Endodermal cell (in vitro differentiated cells): ENCODE results near the gene TMEM254. TPM values are rescaled to one million over a fixed set of nuclear protein-coding genes. Genes with fewer than 3 reads are reported as not detected.
"Not testable (repeated sequence)": the region's sequence is repeated elsewhere in the genome, so short reads cannot be mapped to it uniquely, and the experiment has no call there.

Experiments used
- DNase-seq: peaks from one replicate; pipeline ENCODE4 v3.0.0-alpha.2; 2017
- H3K27ac ChIP-seq: 2 replicates; pipeline ENCODE4 v1.5.1; 2013; ENCODE audit warnings: mild to moderate bottlenecking, low read depth, low read length, moderate library complexity
- H3K27me3 ChIP-seq: 2 replicates; pipeline ENCODE4 v1.6.1; 2013; ENCODE audit warnings: mild to moderate bottlenecking, low read length, moderate library complexity; ENCODE audit not compliant: insufficient read depth, control insufficient read depth, poor library complexity, severe bottlenecking
- H3K36me3 ChIP-seq: 2 replicates; pipeline ENCODE4 v1.7.0; 2013; ENCODE audit warnings: mild to moderate bottlenecking, low read length, moderate library complexity; ENCODE audit not compliant: control insufficient read depth, insufficient read depth
- H3K4me1 ChIP-seq: one replicate; pipeline ENCODE4 v1.7.0; 2013; ENCODE audit warnings: low read length; ENCODE audit not compliant: control insufficient read depth, insufficient read depth
- H3K4me3 ChIP-seq: 2 replicates; pipeline ENCODE4 v1.5.1; 2013; ENCODE audit warnings: mild to moderate bottlenecking, low read length, moderate library complexity
- H3K9ac ChIP-seq: 2 replicates; pipeline ENCODE4 v1.6.1; 2013; ENCODE audit warnings: mild to moderate bottlenecking, low read length, moderate library complexity; ENCODE audit not compliant: poor library complexity, severe bottlenecking; ENCODE audit errors: extremely low read depth
- H3K9me3 ChIP-seq: 2 replicates; pipeline ENCODE4 v1.6.1; 2013; ENCODE audit warnings: mild to moderate bottlenecking, low read length, moderate library complexity; ENCODE audit not compliant: control insufficient read depth
- H3K27ac Mint-ChIP-seq: 2 replicates; pipeline ENCODE4 v1.8.0; 2020; ENCODE audit warnings: mixed read lengths
- H3K27me3 Mint-ChIP-seq: 2 replicates; pipeline ENCODE4 v1.8.0; 2021; ENCODE audit warnings: mild to moderate bottlenecking, mixed read lengths; ENCODE audit not compliant: insufficient read depth
- H3K36me3 Mint-ChIP-seq: 2 replicates; pipeline ENCODE4 v1.8.0; 2020; ENCODE audit warnings: low read depth, mixed read lengths
- H3K4me1 Mint-ChIP-seq: 2 replicates; pipeline ENCODE4 v1.8.0; 2020; ENCODE audit warnings: mixed read lengths
- H3K4me3 Mint-ChIP-seq: 2 replicates; pipeline ENCODE4 v1.8.0; 2020; ENCODE audit warnings: mild to moderate bottlenecking, moderate library complexity, mixed read lengths
- H3K9me3 Mint-ChIP-seq: 2 replicates; pipeline ENCODE4 v1.8.0; 2020; ENCODE audit warnings: mild to moderate bottlenecking, mixed read lengths
- CTCF ChIP-seq: fragments of 200-600 bp; sonication (generic); conservative IDR thresholded peaks from 2 replicates; pipeline ENCODE4 v1.5.0; 2021; ENCODE audit warnings: antibody characterized with exemption, mild to moderate bottlenecking
- WGBS, 2 experiments: methylation state at CpG; one replicate each; pipeline versions ENCODE4 v1.1.5 to v1.1.7; 2013; ENCODE audit warnings: missing lambda C conversion rate in 2 of 2, mixed read lengths in 1 of 2; ENCODE audit not compliant: insufficient coverage in 1 of 2, insufficient read length in 1 of 2; 5-methylcytosine and 5-hydroxymethylcytosine counted together
- total RNA-seq, 2 donors: library from RNA; stranded (reverse); fragmentation: NEBNext Ultra II Directional in 1 of 2; extraction: Animal tissue kit (Norgen Biotek cat#: 25700) in 1 of 2; gene quantifications; 2 replicates in 1 of 2; 3 replicates in 1 of 2; pipeline ENCODE4 v1.2.1, GENCODE V29; 2021

TMEM254 gene
- total RNA-seq, 2 donors from 2014 or later = 31.5 to 31.9 TPM

- Mint-ChIP-seq H3K27me3 (no peaks in the 10 kb centered on the region), H3K9me3 (no peaks in the 10 kb centered on the region), H3K4me1 (no peaks in the 10 kb centered on the region), H3K36me3 (no peaks in the 10 kb centered on the region), H3K27ac (no peak overlapping the region), H3K4me3 (no peak overlapping the region)
- Histone ChIP-seq H3K4me1 (no peaks in the 10 kb centered on the region), H3K27ac (no peak overlapping the region), H3K36me3 (no peaks in the 10 kb centered on the region), H3K4me3 (no peak overlapping the region), H3K9me3 (peaks cover 2% of the 10 kb centered on the region), H3K9ac (no peak overlapping the region), H3K27me3 (no peaks in the 10 kb centered on the region)
- no peak for TF ChIP-seq CTCF
- WGBS, 2 experiments = 92 to 100% methylated on average over 2 to 4 of the region's 4 CpGs
- DNase-seq = no peak
Measured at GRCh38 chr10:80057171-80057570, 21.3 kb upstream of the TMEM254 start.

GRCh38 chr10:80064120-80064886 lies 14.2 kb upstream of the TMEM254 start:
- H3K27me3 ChIP-seq = no peaks in the 10 kb centered on the region
- H3K36me3 ChIP-seq = no peaks in the 10 kb centered on the region
- no peaks in the 10 kb centered on the region for H3K4me1 Mint-ChIP-seq
- H3K36me3 Mint-ChIP-seq = peaks cover 8% of the 10 kb centered on the region
- no peak for DNase-seq
- no peaks in the 10 kb centered on the region for H3K27me3 Mint-ChIP-seq
- H3K9me3 Mint-ChIP-seq = peaks cover 25% of the 10 kb centered on the region
- no peak overlapping the region for H3K4me3 ChIP-seq
- WGBS, 2 experiments = 88 to 93% methylated on average over 7 to 8 of the region's 8 CpGs
- no peaks in the 10 kb centered on the region for H3K4me1 ChIP-seq
- no peak overlapping the region for H3K27ac ChIP-seq
- H3K27ac Mint-ChIP-seq = no peak overlapping the region
- no peak for TF ChIP-seq CTCF
- no peak overlapping the region for H3K4me3 Mint-ChIP-seq
- no peak overlapping the region for H3K9ac ChIP-seq
- H3K9me3 ChIP-seq = peaks cover 41% of the 10 kb centered on the region

GRCh38 chr10:80066809-80067208 lies 11.7 kb upstream of the TMEM254 start:
- H3K9ac ChIP-seq = no peak overlapping the region
- Mint-ChIP-seq H3K9me3 (peaks cover 34% of the 10 kb centered on the region), H3K27me3 (no peaks in the 10 kb centered on the region), H3K4me1 (no peaks in the 10 kb centered on the region), H3K36me3 (peaks cover 8% of the 10 kb centered on the region), H3K4me3 (no peak overlapping the region), H3K27ac (no peak overlapping the region)
- no peak for TF ChIP-seq CTCF
- no peak overlapping the region for H3K27ac ChIP-seq
- no peaks in the 10 kb centered on the region for H3K36me3 ChIP-seq
- H3K4me1 ChIP-seq = no peaks in the 10 kb centered on the region
- DNase-seq = no peak
- peaks cover 43% of the 10 kb centered on the region for H3K9me3 ChIP-seq
- 95 to 100% methylated on average over 2 to 4 of the region's 4 CpGs for WGBS, 2 experiments
- H3K27me3 ChIP-seq = no peaks in the 10 kb centered on the region
- peak overlapping the region; percentile 30 for H3K4me3 ChIP-seq

GRCh38 chr10:80067821-80068220 lies 10.6 kb upstream of the TMEM254 start:
- not testable (repeated sequence) for H3K27me3 Mint-ChIP-seq, H3K4me1 Mint-ChIP-seq, H3K36me3 ChIP-seq, H3K27me3 ChIP-seq, H3K9ac ChIP-seq, H3K4me1 ChIP-seq, H3K27ac Mint-ChIP-seq, H3K4me3 Mint-ChIP-seq, H3K27ac ChIP-seq, H3K36me3 Mint-ChIP-seq, DNase-seq
- Histone ChIP-seq H3K4me3 (peak overlapping the region; percentile 39), H3K9me3 (peaks cover 36% of the 10 kb centered on the region)
- H3K9me3 Mint-ChIP-seq = peaks cover 34% of the 10 kb centered on the region
